Measurements from ENCODE around the gene PRELID1. TPM values are rescaled to one million over a fixed set of nuclear protein-coding genes. Genes with fewer than 3 reads are reported as not detected.
A peak's percentile ranks its signal among the peaks of the same experiment; 100 is the strongest.
"Not testable (repeated sequence)": the region's sequence is repeated elsewhere in the genome, so short reads cannot be mapped to it uniquely, and the experiment has no call there.

PRELID1 gene
- total RNA-seq, 1 experiment from 2014 or later = 924 TPM

DNA sequence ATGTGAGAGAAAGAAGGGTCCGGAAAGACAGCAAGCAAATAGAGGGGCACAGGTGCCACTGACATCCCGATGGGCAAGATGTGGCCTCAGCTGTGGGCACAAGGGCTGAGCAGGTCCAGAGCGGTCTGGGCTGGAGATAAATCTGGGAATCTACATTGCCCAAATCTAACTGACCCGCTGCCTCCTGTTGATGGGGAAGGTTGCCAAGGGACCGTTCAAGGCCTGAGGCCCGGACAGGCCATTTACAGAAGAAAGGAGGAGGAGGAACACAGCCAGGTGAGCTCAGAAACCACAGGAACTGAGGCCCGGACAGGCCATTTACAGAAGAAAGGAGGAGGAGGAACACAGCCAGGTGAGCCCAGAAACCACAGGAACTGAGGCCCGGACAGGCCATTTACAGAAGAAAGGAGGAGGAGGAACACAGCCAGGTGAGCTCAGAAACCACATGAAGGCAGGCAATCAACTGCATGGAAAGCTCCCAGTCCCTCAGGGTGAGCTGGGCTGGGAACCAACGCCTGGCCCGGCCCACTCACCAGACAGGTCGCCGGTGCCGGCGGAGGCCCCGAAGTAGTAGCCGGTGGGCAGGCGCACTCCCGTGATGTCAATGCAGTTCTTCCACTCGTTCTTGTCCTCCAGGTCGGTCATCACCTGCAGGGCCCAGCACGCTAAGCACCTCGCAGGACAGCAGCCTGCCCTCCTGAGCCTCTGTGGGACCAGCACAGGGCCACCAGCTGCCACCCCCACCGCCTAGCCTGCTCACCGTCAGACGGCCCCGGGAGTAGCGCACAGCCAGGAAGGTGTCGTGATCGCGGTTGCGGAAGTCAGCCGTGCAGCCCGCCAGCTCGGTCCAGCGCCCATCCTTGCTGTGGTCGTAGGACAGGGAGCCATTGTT is 33.2 kb downstream of the PRELID1 start:
- DNase-seq = no peak
- no peaks in the 10 kb centered on the region for H3K27me3 ChIP-seq
- H3K36me3 ChIP-seq = peaks cover 89% of the 10 kb centered on the region
- no peak overlapping the region for H3K4me3 ChIP-seq
- H3K9me3 ChIP-seq = no peaks in the 10 kb centered on the region

DNA sequence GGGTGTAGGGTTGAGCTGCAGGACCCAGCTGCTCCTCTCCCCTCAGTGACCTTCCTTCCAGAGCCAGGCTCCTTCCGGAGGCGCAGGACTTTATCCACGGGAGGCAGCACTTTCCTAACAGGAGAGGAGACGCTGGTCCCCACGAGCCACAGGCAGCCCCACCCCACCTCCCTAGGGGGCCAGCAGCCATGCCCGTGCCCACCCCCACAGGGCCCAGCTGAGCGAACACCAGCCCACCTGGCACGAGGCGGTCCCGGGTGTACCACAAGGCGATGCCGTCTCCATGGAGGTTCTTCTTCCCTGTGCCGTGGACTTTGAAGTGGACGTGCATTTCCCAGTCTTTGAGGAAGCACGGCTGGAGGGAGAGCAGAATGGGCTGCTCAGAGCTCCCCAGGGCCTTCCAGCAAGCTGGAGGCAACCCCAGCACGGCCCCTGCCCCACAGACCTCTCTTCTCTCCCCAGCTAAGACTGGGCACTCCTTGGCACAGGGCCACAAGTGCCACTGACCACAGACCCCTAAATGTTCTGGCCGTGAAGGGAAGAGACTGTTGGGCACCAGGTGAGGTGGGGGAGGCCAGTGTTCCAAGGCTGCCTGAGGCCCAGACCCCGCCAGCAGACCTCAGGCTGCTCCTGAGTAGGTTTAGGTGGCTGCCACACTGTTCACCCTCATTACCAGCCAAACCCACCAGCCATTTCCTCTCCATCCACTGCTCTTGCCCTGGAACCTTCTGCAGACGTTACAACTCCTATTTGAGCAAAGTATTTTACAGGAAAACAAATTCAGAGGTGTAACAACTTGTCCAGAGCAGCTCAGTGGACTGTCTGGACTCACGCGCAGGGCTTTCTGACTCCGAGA is 34.9 kb downstream of the PRELID1 start:
- no peak for DNase-seq
- H3K9me3 ChIP-seq = no peaks in the 10 kb centered on the region
- H3K27me3 ChIP-seq = no peaks in the 10 kb centered on the region
- H3K4me3 ChIP-seq = no peak overlapping the region
- H3K36me3 ChIP-seq = peaks cover 87% of the 10 kb centered on the region

DNA sequence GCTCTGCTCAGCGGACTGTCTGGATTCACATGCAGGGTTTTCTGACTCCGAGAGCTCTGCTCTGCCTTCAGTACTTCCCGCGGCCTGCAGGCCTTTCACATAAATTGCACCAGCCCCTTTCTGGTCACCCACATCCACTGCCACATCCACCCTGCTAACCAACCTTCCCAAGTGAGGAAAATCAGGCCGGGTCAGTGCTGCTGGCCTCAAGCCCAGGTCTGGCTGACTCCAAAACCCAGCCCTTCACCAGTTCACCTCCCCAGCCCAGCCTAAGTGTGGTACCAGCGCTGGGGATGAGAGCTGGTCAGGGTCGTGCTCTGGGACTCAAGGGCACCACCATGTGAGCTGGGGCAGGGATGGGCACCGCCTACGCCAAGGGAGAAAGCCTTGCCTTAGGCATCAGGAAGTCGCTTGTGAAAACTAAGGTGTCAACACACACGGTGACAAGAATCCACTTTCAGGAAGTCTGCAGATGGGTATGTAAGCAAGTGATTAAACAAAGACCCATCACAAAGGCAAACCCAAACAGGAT is 35.6 kb downstream of the PRELID1 start:
- Histone ChIP-seq H3K36me3 (peaks cover 84% of the 10 kb centered on the region), H3K27me3 (no peaks in the 10 kb centered on the region), H3K9me3 (no peaks in the 10 kb centered on the region), H3K4me3 (no peak overlapping the region)
- DNase-seq = no peak

DNA sequence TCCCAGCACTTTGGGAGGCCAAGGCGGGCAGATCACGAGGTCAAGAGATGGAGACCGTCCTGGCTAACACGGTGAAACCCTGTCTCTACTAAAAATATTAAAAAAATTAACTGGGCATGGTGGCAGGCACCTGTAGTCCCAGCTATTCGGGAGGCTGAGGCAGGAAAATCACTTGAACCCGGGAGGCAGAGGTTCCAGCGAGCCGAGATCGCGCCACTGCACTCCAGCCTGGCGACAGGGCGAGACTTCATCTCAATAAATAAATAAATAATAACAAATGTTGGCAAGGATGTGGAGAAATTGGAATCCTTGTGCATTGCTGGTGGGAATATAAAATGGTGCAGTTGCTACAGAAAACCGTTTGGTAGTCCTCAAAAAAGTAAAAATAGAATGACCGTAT is 39.4 kb downstream of the PRELID1 start:
- peaks cover 72% of the 10 kb centered on the region for H3K36me3 ChIP-seq
- not testable (repeated sequence) for H3K9me3 ChIP-seq, H3K27me3 ChIP-seq, H3K4me3 ChIP-seq, DNase-seq

DNA sequence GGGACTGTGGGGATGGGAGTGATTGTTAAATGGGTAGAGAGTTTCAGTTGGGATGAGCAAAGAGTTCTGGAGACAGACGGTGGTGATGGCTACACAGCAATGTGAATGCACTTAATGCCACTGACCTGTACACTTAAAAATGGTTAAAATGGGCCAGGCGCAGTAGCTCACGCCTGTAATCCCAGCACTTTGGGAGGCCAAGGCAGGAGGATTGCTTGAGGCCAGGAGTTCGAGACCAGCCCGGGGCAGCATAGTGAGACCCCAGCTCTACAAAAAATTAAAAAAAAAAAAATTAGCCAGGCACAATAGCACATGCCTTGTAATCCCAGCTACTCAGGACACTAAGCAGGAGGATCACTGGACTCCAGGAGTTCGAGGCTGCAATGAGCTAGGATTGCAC is 40.2 kb downstream of the PRELID1 start:
- DNase-seq = no peak
- H3K36me3 ChIP-seq = peaks cover 66% of the 10 kb centered on the region
- H3K4me3 ChIP-seq = no peak overlapping the region

DNA sequence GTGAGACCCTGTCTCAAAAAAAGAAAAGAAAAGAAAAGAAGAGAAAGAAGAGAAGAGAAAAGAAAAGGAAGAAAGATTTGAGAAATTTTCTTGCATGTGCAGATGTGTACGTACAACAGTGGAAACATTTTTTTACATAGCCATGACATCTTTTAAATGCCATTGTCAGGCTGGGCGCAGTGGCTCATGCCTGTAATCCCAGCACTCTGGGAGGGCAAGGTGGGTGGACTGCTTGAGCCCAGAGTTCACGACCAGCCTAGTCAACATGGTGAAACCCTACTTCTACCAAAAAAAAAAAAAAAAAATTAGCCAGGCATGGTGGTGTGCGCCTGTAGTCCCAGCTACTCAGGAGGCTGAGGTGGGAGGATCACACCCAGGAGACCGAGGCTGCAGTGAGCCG is 41.3 kb downstream of the PRELID1 start:
- Histone ChIP-seq H3K9me3 (no peaks in the 10 kb centered on the region), H3K4me3 (no peak overlapping the region), H3K27me3 (no peaks in the 10 kb centered on the region), H3K36me3 (peaks cover 66% of the 10 kb centered on the region)
- DNase-seq = no peak

More for the DNA sequence above, 40.2 kb downstream of the PRELID1 start:
- H3K9me3 ChIP-seq = no peaks in the 10 kb centered on the region
- no peaks in the 10 kb centered on the region for H3K27me3 ChIP-seq

DNA sequence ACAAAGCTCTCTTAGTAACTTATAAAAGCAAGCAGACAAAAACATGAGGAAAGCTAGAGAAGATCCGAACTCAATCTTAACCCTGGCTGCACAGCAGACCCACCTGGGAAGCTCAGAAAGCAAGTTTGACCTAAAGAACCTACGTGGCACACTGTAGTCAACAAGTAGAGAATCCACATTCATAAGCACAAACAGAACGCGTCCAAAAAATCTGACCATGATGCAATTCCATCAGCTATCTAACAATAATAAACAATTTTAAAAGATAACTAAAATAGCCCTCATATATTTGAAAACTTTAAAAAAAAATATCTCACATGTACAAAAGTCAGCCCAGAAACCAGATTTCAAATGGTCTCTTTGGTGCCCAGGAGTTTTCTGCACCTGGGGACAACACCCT is 43.2 kb downstream of the PRELID1 start:
- H3K9me3 ChIP-seq = no peaks in the 10 kb centered on the region
- peaks cover 60% of the 10 kb centered on the region for H3K36me3 ChIP-seq
- DNase-seq = no peak
- no peaks in the 10 kb centered on the region for H3K27me3 ChIP-seq
- no peak overlapping the region for H3K4me3 ChIP-seq

DNA sequence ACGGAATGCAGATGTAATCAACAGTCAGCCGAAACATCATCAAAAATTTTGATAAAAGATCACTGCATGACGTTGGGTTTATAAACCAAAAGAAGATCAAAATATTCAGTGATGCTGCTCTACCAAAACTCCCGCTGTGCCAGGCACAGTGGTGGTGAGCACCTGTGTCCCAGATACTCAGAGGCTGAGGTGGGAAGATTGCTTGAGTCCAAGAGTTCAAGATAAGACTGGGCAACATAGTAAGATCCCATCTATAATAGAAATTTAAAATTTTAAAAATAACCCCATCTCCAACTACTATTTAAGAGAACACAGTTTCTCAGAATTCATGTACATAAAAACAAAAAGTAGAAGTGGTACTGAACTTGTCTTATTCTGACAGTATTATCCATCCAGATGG is 44.1 kb downstream of the PRELID1 start:
- Histone ChIP-seq H3K4me3 (no peak overlapping the region), H3K27me3 (no peaks in the 10 kb centered on the region), H3K9me3 (no peaks in the 10 kb centered on the region), H3K36me3 (peaks cover 55% of the 10 kb centered on the region)
- no peak for DNase-seq

DNA sequence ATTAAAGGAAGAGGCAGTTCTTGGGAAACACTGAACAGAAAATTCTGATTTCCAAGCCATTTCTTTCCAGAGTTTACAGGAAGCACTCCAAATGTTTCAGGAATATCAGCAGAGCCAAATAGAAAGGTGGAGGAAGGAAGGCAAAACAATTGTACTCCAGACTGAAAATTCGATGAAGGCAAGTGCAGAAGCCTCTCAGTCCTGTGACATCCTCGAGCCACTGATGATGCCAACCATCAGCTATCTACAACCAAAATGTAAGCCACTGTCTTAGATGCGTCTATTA is 45.7 kb downstream of the PRELID1 start:
- no peak for DNase-seq
- Histone ChIP-seq H3K4me3 (no peak overlapping the region), H3K36me3 (peaks cover 42% of the 10 kb centered on the region), H3K9me3 (no peaks in the 10 kb centered on the region), H3K27me3 (no peaks in the 10 kb centered on the region)

DNA sequence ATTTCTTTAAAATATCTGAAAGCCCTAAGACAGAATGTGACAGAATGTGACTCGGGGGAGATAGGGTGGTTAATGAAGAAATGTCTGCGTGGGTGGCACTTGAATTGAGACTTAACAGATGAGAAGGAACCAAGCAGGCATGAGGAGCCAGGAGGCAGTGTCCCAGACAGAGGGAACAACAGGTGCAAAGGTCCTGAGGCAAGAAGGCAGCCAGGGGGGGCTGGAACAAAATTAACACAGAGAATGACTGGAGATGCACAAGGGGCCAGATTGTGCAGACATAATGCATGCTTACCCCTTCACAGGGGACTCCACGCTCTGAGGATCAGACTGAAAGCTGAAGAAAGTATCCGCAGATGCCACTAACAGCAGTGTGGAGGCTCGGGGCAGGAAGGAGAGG is 46.2 kb downstream of the PRELID1 start:
- H3K4me3 ChIP-seq = no peak overlapping the region
- peaks cover 37% of the 10 kb centered on the region for H3K36me3 ChIP-seq
- no peak for DNase-seq

DNA sequence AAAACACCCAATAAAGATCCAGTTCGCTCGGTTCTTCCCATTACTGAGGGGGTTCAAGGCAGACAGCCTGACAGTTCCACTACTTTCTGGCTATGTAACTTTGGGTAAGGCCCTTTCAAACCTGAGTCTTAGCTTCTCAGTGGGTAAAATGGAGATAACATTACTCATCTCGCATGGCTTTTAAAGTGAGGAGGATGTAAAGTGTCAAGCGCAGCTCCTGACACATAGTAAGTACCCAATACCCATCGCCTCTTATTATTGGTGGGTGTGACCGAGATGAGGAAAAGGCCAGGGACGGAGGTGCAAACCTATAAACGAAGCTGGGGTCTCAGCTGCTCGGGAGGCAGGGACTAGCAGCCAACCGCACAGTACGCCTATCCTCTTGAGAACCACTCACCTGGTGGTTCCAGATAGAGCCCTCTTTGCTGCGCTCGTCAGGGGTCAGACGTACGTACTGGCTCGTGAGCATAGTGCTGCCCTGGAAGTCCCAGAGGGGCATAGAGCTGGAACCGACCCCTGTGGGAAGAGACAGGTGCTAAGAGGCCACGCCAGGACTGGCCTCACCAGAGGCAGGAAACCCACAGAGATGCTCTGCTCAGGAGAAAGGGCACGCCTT is 47.3 kb downstream of the PRELID1 start:
- no peak for DNase-seq
- Histone ChIP-seq H3K36me3 (peaks cover 34% of the 10 kb centered on the region), H3K4me3 (peak overlapping the region; percentile 79), H3K9me3 (peaks cover 3% of the 10 kb centered on the region; the same call in 1 of the 2 replicates), H3K27me3 (no peaks in the 10 kb centered on the region)

More for the DNA sequence above, 46.2 kb downstream of the PRELID1 start:
- no peaks in the 10 kb centered on the region for H3K9me3 ChIP-seq
- H3K27me3 ChIP-seq = no peaks in the 10 kb centered on the region

DNA sequence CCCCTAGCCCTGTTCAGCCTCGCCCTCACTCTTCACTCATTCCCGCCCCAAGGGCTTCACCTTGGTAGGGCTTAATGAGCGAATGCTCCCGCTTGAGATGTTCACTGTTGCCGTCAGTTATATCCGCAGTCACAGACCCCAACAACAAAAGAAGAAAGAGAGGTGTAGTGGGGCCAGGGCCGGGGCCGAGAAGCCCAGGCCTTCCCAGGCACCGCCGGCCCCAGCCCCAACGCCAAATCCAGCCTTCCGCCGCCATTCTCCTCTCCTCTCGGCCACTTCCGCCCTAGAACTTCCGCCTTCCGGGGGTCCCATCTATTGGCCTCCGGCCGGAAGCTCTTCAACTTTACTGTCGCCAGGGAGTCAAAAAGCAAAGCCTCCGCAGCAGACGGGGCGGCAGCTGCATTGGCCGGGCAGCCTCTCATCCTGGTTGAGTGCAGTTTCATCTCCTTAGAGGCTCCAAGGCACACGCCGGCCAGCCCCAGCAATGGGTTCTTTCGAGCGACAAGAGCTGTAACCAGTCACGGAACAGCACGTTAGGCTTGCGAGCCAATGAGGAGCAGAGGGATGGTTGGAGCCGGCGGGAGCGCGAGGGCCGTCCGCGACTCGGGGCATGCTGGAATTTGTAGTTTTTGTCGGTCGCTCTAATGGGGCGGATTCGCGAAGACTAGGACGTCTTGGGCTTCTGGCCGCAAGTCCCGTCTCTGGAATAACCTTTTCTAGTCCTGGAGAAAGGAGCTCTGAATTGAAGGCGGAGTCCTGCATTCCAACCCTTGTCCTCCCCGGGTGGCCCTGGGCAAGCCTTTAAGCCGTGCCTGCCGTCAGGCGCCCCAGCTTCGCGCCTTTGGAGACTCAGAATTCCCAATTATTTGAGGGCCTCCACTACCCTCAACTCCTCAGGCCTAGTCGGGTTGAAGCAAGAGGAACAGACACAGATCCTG is 48.1 kb downstream of the PRELID1 start, which contains the start of gene LMAN2:
Gene LMAN2 (minus strand): TSS at position 277 of the 938 bp plus-strand sequence. CDS start 21 bp downstream, at position 256.
- Histone ChIP-seq H3K36me3 (peaks cover 29% of the 10 kb centered on the region), H3K4me3 (peak within 1 kb of the TSS; percentile 79), H3K27me3 (no peaks in the 10 kb centered on the region), H3K9me3 (peaks cover 3% of the 10 kb centered on the region; the same call in 1 of the 2 replicates)
- DNase-seq = peak; percentile 99

DNA sequence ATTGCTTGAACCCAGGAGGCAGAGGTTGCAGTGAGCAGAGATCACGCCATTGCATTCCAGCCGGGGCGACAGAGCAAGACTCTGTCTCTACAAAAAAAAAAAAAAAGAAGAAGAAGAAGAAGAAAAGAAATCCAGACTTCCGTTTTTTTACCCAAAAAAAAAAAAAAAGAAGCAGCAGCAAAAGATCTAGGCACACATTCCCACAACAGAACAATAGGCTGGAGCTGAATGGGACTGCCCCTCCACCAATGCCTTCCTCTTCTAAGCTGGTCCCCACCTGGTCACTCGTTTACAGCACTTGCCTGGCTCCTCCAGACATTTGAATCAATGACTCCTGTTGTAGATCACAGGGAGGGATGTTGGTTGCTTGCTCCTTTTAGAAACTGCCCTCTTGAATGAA is 49.5 kb downstream of the PRELID1 start:
- Histone ChIP-seq H3K27me3 (no peaks in the 10 kb centered on the region; the same call in 1 of the 2 replicates), H3K9me3 (peaks cover 3% of the 10 kb centered on the region; the same call in 1 of the 2 replicates), H3K36me3 (peaks cover 20% of the 10 kb centered on the region), H3K4me3 (no peak overlapping the region)
- no peak for DNase-seq

DNA sequence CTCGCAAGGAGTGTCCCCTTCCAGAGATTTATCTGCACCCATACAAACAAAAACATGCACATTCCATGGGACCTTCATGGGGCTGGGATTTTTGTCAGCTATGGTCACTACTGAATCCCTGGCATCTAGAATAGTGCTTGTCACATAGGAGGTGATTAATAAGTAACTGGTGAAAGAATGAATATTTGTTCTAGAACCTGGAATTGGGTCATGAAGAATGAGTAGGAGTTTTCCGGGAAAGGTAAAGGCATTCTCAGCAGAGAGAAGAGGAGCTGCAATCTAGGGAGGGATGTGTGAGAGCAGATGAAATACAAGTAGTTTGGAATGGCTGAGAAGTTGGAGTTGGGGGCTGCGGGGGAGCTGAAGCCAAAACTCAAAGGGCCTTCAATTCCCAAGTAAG is 50.7 kb downstream of the PRELID1 start:
- peaks cover 16% of the 10 kb centered on the region for H3K36me3 ChIP-seq
- H3K27me3 ChIP-seq = no peaks in the 10 kb centered on the region; the same call in 1 of the 2 replicates
- H3K9me3 ChIP-seq = peaks cover 3% of the 10 kb centered on the region; the same call in 1 of the 2 replicates
- no peak overlapping the region for H3K4me3 ChIP-seq
- no peak for DNase-seq

DNA sequence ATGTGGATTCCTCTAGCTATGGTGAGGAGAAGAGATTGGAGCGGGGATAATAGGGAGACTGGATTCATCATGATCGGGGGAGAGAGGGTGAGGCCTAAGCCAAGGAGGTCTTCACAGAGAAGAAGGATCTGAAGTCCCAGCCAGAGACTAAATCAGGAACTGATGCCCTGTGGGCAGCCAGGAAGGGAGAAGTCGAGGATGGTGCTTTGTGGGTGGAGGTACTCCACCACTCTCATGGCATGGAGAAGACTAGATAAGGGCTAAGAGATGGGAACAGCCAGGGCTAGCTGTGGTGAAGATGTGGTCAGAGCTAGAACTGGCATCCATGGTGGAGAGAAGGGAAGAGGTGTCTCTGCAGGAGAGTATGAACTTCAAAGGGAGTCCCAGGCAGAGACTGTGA is 51.1 kb downstream of the PRELID1 start:
- peaks cover 3% of the 10 kb centered on the region; the same call in 1 of the 2 replicates for H3K9me3 ChIP-seq
- peaks cover 11% of the 10 kb centered on the region; the same call in 1 of the 2 replicates for H3K36me3 ChIP-seq
- DNase-seq = no peak
- no peaks in the 10 kb centered on the region; the same call in 1 of the 2 replicates for H3K27me3 ChIP-seq
- H3K4me3 ChIP-seq = no peak overlapping the region
